ENCODE measurements around the gene TUNAR.

Gene TUNAR

GRCh38 chr14:95870772-95871171 is 5.9 kb upstream of the TUNAR start:
- H3K4me3 ChIP-seq (ENCODE audit: low read length) = no peak overlapping the region
- DNase-seq (ENCODE audit: low read depth) = no peak
- TF ChIP-seq CTCF (conservative IDR thresholded peaks at IDR 0.05; ENCODE audit: low read depth, low read length) = no peak

GRCh38 chr14:95871531-95871930 is 5.1 kb upstream of the TUNAR start:
- DNase-seq (ENCODE audit: low read depth) = no peak
- TF ChIP-seq CTCF (conservative IDR thresholded peaks at IDR 0.05; ENCODE audit: low read depth, low read length) = no peak
- no peak overlapping the region for H3K4me3 ChIP-seq (ENCODE audit: low read length)

GRCh38 chr14:95872777-95873176 is 3.9 kb upstream of the TUNAR start:
- DNase-seq (ENCODE audit: low read depth) = no peak
- TF ChIP-seq CTCF (conservative IDR thresholded peaks at IDR 0.05; ENCODE audit: low read depth, low read length) = no peak
- H3K4me3 ChIP-seq (ENCODE audit: low read length) = no peak overlapping the region

GRCh38 chr14:95875831-95876760 is 536 bp upstream of the TUNAR start:
- DNase-seq (ENCODE audit: low read depth) = no peak
- no peak for TF ChIP-seq CTCF (conservative IDR thresholded peaks at IDR 0.05; ENCODE audit: low read depth, low read length)
- no peak overlapping the region for H3K4me3 ChIP-seq (ENCODE audit: low read length)

- TF ChIP-seq CTCF (conservative IDR thresholded peaks at IDR 0.05; ENCODE audit: low read depth, low read length) = no peak
- no peak for DNase-seq (ENCODE audit: low read depth)
- no peak overlapping the region for H3K4me3 ChIP-seq (ENCODE audit: low read length)
These were observed 1.0 kb downstream of the TUNAR start for GRCh38 chr14:95877633-95878032.

- no peak for TF ChIP-seq CTCF (conservative IDR thresholded peaks at IDR 0.05; ENCODE audit: low read depth, low read length)
- H3K4me3 ChIP-seq (ENCODE audit: low read length) = no peak overlapping the region
- no peak for DNase-seq (ENCODE audit: low read depth)
These were observed 7.7 kb downstream of the TUNAR start for GRCh38 chr14:95884377-95884776.

GRCh38 chr14:95885278-95885677 is 8.6 kb downstream of the TUNAR start:
- no peak for DNase-seq (ENCODE audit: low read depth)
- TF ChIP-seq CTCF (conservative IDR thresholded peaks at IDR 0.05; ENCODE audit: low read depth, low read length) = no peak
- H3K4me3 ChIP-seq (ENCODE audit: low read length) = no peak overlapping the region
